ENCODE results near the gene ARHGAP22.

Gene ARHGAP22

GRCh38 chr10:48633381-48634197 lies 28.7 kb upstream of the ARHGAP22 start:
- DNase-seq (ENCODE audit: low read depth): no peak

GRCh38 chr10:48632166-48632565 lies 27.3 kb upstream of the ARHGAP22 start:
- no peak for DNase-seq (ENCODE audit: low read depth)

GRCh38 chr10:48627984-48628609 lies 23.2 kb upstream of the ARHGAP22 start:
- no peak for DNase-seq (ENCODE audit: low read depth)

GRCh38 chr10:48626986-48627731 lies 22.3 kb upstream of the ARHGAP22 start:
- no peak for DNase-seq (ENCODE audit: low read depth)

- no peak for DNase-seq (ENCODE audit: low read depth)
Observed at GRCh38 chr10:48626447-48626846, 21.6 kb upstream of the ARHGAP22 start.

GRCh38 chr10:48625826-48626134 lies 20.9 kb upstream of the ARHGAP22 start:
- DNase-seq (ENCODE audit: low read depth): no peak

- no peak for DNase-seq (ENCODE audit: low read depth)
Observed at GRCh38 chr10:48623607-48624132, 18.8 kb upstream of the ARHGAP22 start.

GRCh38 chr10:48623009-48623408 lies 18.1 kb upstream of the ARHGAP22 start:
- no peak for DNase-seq (ENCODE audit: low read depth)

GRCh38 chr10:48620719-48621118 lies 15.8 kb upstream of the ARHGAP22 start:
- no peak for DNase-seq (ENCODE audit: low read depth)

GRCh38 chr10:48616436-48616835 lies 11.6 kb upstream of the ARHGAP22 start:
- no peak for DNase-seq (ENCODE audit: low read depth)

- no peak for DNase-seq (ENCODE audit: low read depth)
Observed at GRCh38 chr10:48614481-48615390, 9.9 kb upstream of the ARHGAP22 start.

GRCh38 chr10:48613016-48613415 lies 8.1 kb upstream of the ARHGAP22 start:
- DNase-seq (ENCODE audit: low read depth): no peak

GRCh38 chr10:48612236-48612943 lies 7.5 kb upstream of the ARHGAP22 start:
- no peak for DNase-seq (ENCODE audit: low read depth)

GRCh38 chr10:48611133-48611532 lies 6.3 kb upstream of the ARHGAP22 start:
- DNase-seq (ENCODE audit: low read depth): no peak

- no peak for DNase-seq (ENCODE audit: low read depth)
Observed at GRCh38 chr10:48610585-48611093, 5.8 kb upstream of the ARHGAP22 start.

GRCh38 chr10:48609899-48610584 lies 5.2 kb upstream of the ARHGAP22 start:
- DNase-seq (ENCODE audit: low read depth): no peak

- no peak for DNase-seq (ENCODE audit: low read depth)
Observed at GRCh38 chr10:48609441-48609840, 4.6 kb upstream of the ARHGAP22 start.

- DNase-seq (ENCODE audit: low read depth): no peak
Observed at GRCh38 chr10:48608976-48609375, 4.1 kb upstream of the ARHGAP22 start.

- DNase-seq (ENCODE audit: low read depth): no peak
Observed at GRCh38 chr10:48608279-48608681, 3.4 kb upstream of the ARHGAP22 start.
